Inflammatory macrophage (primary cell): ENCODE measurements around the gene DEPDC5.
"Not testable (repeated sequence)": the region's sequence is repeated elsewhere in the genome, so short reads cannot be mapped to it uniquely, and the experiment has no call there.

Experiments used
- DNase-seq, 2 donors: peaks; one replicate each; pipeline ENCODE4 v3.0.0-alpha.2; 2020 to 2022

DEPDC5 gene

GRCh38 chr22:31815383-31815814 lies 61.6 kb downstream of the DEPDC5 start:
- not testable (repeated sequence) for DNase-seq

GRCh38 chr22:31816750-31817149 lies 62.9 kb downstream of the DEPDC5 start:
- no peak for DNase-seq

DNA sequence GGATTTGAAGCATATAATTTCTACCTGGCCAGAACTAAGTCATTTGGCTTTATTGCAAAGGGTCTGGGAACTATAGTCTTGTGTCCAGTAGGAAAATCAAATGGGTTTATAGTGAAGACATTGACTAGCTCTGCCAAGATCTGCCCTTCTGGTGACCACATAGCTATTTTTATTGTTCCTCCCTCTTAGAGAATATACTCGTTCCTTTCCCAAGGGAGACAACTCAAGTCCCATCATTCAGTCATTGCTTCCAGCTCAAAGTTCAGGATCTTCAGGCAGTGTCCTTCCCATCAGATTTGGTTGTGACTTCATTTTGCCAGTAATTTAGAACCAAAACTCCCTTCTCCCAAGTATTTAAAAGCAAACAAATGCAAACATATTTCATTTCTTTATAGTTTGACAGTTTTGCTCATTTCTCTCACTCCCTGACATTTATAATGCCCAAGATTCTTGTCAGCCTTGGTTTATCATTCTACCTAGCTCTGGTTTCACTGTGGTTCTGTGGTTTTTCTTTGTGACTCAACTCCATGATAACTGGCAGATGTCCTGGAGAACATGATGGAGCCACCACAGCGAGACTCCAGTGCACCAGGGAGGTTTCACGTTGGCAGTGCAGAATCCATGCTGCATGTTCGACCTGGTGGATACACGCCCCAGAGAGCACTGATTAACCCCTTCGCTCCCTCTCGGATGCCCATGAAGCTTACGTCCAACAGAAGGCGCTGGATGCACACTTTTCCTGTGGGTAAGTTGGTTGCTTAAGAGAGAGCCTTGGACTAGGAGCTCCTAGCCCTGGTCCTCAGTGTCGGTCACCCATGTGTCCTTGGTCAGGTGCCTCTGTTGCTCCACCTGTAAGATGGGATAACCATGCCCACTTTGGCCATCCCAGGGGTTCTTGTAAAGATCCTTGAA lies 64.9 kb downstream of the DEPDC5 start:
- no peak for DNase-seq

GRCh38 chr22:31820655-31821054 lies 66.8 kb downstream of the DEPDC5 start:
- DNase-seq = no peak

GRCh38 chr22:31821572-31821971 lies 67.8 kb downstream of the DEPDC5 start:
- DNase-seq = no peak

DNA sequence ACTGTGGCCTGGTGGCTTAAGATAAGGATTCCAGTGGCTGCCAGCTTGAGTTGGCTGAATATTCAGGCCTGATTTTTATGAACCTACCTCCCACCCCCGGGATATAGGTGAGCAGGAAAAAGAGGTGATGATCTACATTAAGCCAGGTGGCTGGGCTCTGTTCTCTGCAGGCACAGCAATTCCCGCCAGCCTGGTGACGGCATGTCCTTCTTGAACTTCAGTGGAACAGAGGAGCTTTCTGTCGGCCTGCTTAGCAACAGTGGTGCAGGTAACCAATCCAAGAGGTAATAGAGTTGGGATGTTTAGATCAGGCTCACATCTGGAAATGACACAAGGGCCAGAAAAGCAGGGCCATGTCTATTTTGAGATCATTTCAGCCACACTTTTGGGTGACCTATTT lies 68.7 kb downstream of the DEPDC5 start:
- DNase-seq = no peak

DNA sequence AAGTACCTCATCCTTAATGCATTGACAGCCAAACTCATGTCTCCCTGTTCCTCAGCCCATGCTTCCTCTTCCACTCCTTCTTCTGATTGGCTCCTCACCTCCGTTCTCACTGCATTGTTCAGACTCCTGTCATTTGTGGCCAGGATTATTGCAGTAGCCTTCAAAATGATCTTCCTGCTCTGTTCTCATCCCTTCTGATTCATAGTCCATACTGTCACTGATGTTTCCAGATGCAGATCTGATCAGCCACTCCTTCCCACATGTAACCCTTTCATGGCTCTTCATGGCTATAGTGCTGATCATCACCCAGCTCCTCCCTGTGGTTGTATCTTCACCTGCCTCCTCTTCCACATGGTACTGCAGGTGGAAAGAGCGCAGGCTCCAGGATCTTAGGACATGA lies 71.7 kb downstream of the DEPDC5 start:
- DNase-seq = no peak

GRCh38 chr22:31826443-31826842 lies 72.6 kb downstream of the DEPDC5 start:
- no peak for DNase-seq

DNA sequence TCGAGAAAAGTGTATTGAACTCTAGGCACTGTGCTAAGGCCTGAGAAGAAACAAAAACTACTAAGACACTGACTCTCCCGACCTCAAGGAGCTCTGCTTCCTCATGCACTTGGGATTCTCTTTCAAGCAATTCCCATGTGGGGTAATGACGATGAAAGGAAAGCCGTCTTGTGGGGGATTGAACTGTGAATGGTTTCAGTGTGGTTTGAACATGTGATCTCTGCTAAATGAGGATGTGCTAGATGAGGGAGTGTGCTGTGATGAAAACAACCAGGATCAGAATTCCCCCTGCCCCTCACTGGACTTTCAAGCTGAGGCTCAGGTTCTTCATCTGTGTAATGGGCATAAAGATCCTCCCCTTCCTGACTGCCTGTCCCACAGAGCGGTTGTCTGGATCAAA lies 74.9 kb downstream of the DEPDC5 start:
- DNase-seq = peak in 1 of 2 donors; percentile 18

GRCh38 chr22:31829505-31829904 lies 75.7 kb downstream of the DEPDC5 start:
- DNase-seq = peak in 1 of 2 donors; percentile 9

DNA sequence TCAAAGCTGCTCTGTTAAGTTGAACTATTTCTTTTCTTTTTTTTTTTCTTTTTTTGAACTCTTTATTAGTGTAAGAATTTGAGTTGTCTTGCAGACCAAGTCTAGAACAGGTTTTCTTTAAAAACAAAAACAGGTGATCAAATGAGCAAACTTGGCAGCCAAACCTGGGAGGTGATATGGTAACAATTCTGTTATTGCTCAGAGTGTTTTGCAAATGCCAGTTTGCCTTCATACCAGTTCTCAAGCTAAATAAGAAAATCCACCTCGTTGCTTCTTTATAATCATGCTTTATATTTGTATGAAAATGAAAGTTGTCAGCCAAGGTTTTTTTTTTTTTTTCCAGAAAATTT lies 76.9 kb downstream of the DEPDC5 start:
- no peak for DNase-seq

DNA sequence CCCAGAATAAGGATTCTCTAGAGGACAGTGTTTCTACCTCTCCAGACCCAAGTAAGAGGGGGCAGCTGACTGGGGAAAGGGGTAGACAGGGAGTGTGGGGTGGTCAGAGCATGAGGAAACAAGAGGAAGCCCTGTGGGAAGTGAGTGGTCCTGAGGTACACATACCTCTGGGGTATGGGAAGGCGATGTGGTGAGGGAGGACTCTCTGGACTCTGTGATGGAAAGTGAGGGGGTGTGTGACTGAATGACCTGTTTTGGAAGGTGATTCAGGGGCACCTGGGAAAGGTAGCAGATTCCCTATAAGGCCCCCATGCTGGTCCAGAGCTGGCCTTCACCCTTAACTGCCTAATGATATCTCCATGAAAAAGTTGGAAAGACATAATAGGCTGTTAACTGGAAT lies 80.1 kb downstream of the DEPDC5 start:
- no peak for DNase-seq

- DNase-seq = no peak
Observed at GRCh38 chr22:31836010-31836409, 82.2 kb downstream of the DEPDC5 start.

GRCh38 chr22:31838917-31839316 lies 85.1 kb downstream of the DEPDC5 start:
- no peak for DNase-seq

DNA sequence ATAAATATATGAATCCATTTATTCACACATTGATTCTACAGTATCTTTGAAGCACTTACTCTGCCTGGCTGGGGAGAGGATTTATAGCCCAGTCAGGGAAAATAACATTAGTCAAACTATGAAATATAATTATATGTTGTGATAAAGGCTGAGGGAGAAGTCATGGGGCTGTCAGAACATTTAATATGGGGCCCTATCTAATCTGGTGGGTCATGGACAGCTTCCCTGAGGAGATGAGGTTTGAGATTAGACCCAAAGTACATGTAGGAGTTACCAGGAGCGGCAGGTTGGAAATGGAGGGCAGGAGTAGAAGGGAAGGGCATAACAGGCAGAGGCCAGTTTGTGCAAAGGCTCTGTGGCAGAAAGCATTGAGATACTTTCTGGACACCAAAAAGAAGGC lies 86.2 kb downstream of the DEPDC5 start:
- no peak for DNase-seq

DNA sequence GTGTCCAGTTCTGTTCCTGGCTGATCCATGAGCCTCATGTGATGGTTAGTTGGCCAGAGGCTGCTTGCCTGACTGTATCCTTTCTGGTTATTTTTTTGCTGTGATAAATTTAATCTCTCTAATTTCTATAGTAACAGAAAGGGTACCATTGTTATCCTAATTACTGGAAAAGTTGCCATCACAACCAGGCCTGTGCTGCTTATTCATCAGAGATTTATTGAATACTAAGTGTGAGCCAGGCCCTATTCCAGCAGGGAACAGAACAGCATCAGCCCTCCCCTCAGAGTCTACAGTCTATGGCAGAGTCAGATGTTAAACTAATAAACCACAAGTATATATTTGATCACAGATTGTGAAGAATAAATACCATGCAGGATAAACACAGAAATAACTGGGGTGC lies 86.8 kb downstream of the DEPDC5 start:
- DNase-seq = no peak

- no peak for DNase-seq
Observed at GRCh38 chr22:31841078-31841827, 87.4 kb downstream of the DEPDC5 start.

- DNase-seq = no peak
Observed at GRCh38 chr22:31843526-31843925, 89.7 kb downstream of the DEPDC5 start.

- no peak for DNase-seq
Observed at GRCh38 chr22:31844941-31845340, 91.1 kb downstream of the DEPDC5 start.

DNA sequence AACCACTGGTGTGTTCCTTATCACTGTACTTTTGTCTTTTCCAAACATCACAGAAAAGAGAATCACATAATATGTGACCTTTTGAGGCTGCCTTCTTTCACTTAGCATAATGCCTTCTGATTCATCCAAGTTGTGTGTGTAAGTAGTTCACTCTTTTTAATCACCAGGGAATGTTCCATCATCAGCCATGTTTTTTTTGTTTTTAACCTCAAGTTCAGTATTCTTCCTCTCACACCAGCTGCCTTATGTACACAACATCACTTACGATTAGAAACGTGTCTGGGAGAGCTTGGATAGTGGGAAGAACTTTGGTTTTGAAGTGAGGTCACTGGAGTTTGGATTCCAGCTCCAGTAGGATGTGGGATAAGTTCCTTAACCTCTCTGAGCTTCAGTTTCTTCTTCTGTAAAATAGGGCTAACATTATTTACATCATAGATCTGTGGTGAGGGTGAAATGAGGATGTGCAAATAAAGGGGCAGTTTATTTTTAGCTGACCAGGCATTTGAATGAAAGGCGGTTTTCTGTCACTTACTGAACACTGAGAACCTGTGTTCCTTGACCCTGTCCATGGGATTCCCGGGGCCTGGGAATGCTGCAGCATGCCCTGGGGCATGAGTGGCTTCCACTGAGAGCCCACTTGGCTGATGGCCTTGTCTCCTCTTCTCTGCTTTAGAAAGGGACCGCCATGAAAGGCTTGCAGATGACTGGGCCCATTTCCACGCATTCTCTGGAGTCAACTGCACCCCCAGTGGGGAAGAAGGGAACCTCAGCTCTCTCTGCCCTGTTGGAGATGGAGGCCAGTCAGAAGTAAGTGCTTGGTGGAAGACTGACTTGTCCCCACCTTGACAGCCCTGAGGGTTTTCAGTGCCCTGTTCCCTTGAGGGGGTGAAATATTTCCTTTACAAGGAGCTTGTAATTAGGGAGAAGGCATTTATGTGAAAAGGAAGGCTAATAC lies 92.6 kb downstream of the DEPDC5 start:
- peak; percentile 11 for DNase-seq

DNA sequence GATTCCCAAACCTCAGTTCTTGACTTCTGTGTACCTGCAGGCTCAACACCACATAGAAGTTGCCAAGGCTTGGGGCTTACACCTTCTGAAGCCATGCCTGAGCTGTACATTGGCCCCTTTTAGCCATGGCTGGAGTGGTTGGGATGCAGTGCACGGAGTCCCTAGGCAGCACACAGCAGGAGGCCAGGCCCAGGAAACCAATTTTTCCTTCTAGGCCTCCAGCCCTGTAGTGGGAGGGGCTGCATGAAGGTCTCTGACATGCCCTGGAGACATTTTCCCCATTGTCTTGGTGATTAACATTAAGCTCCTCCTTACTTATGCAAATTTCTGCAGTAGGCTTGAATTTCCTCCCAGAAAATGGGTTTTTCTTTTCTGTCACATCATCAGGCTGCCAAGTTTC lies 94.6 kb downstream of the DEPDC5 start:
- no peak for DNase-seq

DNA sequence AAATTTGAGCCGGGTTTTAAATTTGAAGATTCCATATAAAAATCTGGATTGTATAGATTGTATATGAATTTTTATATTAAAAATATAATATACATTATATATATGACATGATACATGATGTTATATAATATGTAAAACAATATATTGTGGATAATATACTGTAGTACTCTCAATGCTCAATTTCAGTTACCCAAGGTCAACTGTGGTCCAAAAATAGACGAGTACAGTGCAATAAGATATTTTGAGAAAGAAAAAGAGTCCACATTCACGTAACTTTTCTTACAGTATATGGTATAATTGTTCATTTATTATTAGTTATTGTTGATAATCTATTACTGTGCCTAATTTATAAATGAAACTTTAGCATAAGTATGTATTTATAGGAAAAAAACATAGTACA lies 96.3 kb downstream of the DEPDC5 start:
- no peak for DNase-seq
